ENCODE measurements around the gene TAPBPL. TPM values are rescaled to one million over a fixed set of nuclear protein-coding genes. Genes with fewer than 3 reads are reported as not detected.
"Not testable (repeated sequence)": the region's sequence is repeated elsewhere in the genome, so short reads cannot be mapped to it uniquely, and the experiment has no call there.

The TAPBPL gene
- total RNA-seq, 1 donor from 2014 or later = 64.0 TPM

DNA sequence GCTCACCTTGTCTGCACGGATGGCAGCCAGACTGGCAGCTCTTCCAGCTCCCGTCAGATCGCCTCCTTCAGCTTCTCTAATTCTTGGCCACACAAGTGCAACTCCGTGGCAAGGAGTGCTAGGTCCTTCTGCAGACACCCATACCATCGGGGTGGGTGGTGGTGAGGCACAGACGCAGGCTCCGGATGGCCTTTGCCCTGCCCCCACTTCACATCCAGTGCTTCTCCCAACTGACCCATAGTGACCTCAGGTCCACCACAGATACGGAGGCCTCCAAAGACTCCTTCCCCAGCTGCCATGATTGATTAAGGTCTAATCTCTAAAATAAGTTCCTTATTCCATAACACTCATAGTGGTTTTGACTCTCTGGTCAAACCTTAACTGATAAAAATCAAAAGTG, 27.0 kb upstream of the TAPBPL start:
- ATAC-seq (ENCODE audit: low read depth) (no peak), DNase-seq (no peak)
- peaks cover 2% of the 10 kb centered on the region for H3K27me3 Mint-ChIP-seq
- intact Hi-C loops (cut with micrococcal nuclease) = loop anchor here (5.0 to 10.0 kb wide), 3 partner anchors 427 to 1550 kb away; partner anchors contain the start of genes CDCA3, PTPN6 and USP5
- no peaks in the 10 kb centered on the region for H3K9me3 Mint-ChIP-seq
- CTCF ChIA-PET = interaction anchor here (0.6 to 7.6 kb wide), 9 partner anchors 19 to 130 kb away, joined by 3 to 276 read pairs (median 13); partner anchors contain the start of genes CD27, GAPDH and VAMP1
- TF ChIP-seq, protein P1, sequence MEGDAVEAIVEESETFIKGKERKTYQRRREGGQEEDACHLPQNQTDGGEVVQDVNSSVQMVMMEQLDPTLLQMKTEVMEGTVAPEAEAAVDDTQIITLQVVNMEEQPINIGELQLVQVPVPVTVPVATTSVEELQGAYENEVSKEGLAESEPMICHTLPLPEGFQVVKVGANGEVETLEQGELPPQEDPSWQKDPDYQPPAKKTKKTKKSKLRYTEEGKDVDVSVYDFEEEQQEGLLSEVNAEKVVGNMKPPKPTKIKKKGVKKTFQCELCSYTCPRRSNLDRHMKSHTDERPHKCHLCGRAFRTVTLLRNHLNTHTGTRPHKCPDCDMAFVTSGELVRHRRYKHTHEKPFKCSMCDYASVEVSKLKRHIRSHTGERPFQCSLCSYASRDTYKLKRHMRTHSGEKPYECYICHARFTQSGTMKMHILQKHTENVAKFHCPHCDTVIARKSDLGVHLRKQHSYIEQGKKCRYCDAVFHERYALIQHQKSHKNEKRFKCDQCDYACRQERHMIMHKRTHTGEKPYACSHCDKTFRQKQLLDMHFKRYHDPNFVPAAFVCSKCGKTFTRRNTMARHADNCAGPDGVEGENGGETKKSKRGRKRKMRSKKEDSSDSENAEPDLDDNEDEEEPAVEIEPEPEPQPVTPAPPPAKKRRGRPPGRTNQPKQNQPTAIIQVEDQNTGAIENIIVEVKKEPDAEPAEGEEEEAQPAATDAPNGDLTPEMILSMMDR (IDR thresholded peaks at IDR 0.05) = no peak
- POLR2A ChIA-PET = interaction anchor here (0.6 to 8.6 kb wide), 7 partner anchors 20 to 114 kb away, joined by 4 to 200 read pairs (median 88); partner anchors contain the start of genes CD27, GAPDH, TAPBPL and VAMP1
- H3K27ac Mint-ChIP-seq = peak overlapping the region; percentile 72
- H3K36me3 Mint-ChIP-seq (ENCODE audit: low read depth) = no peaks in the 10 kb centered on the region
- H3K4me1 Mint-ChIP-seq = peaks cover 47% of the 10 kb centered on the region
- H3K4me3 Mint-ChIP-seq = no peak overlapping the region

DNA sequence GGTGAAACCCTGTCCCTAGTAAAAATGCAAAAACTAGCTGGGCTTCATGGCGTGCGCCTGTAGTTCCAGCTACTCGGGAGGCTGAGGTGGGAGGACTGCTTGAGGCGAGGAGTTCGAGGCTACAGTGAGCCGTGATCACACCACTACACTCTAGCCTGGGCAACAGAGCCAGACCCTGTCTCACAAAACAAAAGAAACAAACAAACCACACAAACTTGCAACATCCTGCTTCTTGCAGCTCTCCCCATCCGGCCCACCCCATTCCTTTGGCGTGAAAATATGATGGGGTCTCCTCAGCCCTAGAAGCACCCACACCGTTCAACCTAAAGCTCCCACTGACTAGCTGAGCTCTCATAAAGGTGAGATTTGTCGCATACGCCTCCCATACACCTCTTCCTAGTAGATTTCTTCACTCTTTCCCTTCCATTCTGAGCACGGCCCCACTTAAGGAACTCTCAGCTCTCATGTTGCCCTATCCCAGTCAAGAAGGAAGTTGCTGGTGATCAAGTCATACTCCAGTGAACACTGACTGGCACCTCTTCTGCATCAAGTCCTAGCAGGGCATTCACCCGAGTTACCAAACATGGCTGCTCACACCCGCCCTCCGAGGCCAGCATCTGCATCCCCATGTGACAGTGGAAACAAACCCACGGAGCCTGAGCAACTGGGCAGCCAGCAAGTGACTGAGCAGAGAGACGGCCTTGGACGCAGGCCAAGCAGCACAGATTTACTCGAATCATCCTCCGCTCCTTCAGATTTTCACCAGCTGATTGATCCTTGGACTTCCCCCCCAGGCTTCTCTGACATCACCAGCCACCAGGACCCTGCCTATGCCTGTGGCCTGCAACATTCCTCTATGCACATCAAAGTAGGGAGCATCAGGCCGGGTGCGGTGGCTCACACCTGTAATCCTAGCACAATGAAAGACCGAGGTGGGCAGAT, 26.0 kb upstream of the TAPBPL start:
- H3K27me3 Mint-ChIP-seq = peaks cover 1% of the 10 kb centered on the region
- ATAC-seq (ENCODE audit: low read depth) (peak; percentile 56), DNase-seq (peak; percentile 60)
- intact Hi-C loops (cut with micrococcal nuclease) = loop anchor here (1.0 to 10.0 kb wide), 5 partner anchors 36 to 1549 kb away; partner anchors contain the start of genes CDCA3, PTPN6 and USP5
- H3K4me1 Mint-ChIP-seq = peaks cover 57% of the 10 kb centered on the region
- no peaks in the 10 kb centered on the region for H3K9me3 Mint-ChIP-seq
- peak overlapping the region; percentile 99 for H3K27ac Mint-ChIP-seq
- H3K36me3 Mint-ChIP-seq (ENCODE audit: low read depth) = no peaks in the 10 kb centered on the region
- CTCF ChIA-PET = interaction anchor here (1.1 to 7.6 kb wide), 7 partner anchors 18 to 129 kb away, joined by 3 to 276 read pairs (median 13); partner anchors contain the start of genes CD27 and VAMP1
- POLR2A ChIA-PET = interaction anchor here (0.5 to 8.6 kb wide), 16 partner anchors 9 to 690 kb away, joined by 3 to 200 read pairs (median 6); partner anchors contain the start of genes CD27, GAPDH, MRPL51 and NOP2
- TF ChIP-seq, protein P1 (IDR thresholded peaks at IDR 0.05) = no peak
- peak overlapping the region; percentile 76 for H3K4me3 Mint-ChIP-seq

GRCh38 chr12:6426882-6427671, 24.8 kb upstream of the TAPBPL start:
- CTCF ChIA-PET = interaction anchor here (1.3 to 7.6 kb wide), 5 partner anchors 17 to 112 kb away, joined by 5 to 276 read pairs (median 41); partner anchors contain the start of genes CD27 and VAMP1
- Mint-ChIP-seq H3K27me3 (no peaks in the 10 kb centered on the region), H3K27ac (peak overlapping the region; percentile 99), H3K9me3 (no peaks in the 10 kb centered on the region), H3K4me3 (peak overlapping the region; percentile 76), H3K36me3 (ENCODE audit: low read depth) (no peaks in the 10 kb centered on the region), H3K4me1 (peaks cover 65% of the 10 kb centered on the region)
- DNase-seq (peak; percentile 71), ATAC-seq (ENCODE audit: low read depth) (peak; percentile 68)
- POLR2A ChIA-PET = interaction anchor here (0.9 to 8.6 kb wide), 12 partner anchors 8 to 141 kb away, joined by 3 to 200 read pairs (median 32); partner anchors contain the start of genes CD27, GAPDH, MRPL51 and NOP2
- TF ChIP-seq, protein P1 (IDR thresholded peaks at IDR 0.05) = no peak
- intact Hi-C loops (cut with micrococcal nuclease) = loop anchor here (1.0 to 10.0 kb wide), 9 partner anchors 16 to 1548 kb away; partner anchors contain the start of genes CDCA3, PTPN6, TAPBPL and USP5

DNA sequence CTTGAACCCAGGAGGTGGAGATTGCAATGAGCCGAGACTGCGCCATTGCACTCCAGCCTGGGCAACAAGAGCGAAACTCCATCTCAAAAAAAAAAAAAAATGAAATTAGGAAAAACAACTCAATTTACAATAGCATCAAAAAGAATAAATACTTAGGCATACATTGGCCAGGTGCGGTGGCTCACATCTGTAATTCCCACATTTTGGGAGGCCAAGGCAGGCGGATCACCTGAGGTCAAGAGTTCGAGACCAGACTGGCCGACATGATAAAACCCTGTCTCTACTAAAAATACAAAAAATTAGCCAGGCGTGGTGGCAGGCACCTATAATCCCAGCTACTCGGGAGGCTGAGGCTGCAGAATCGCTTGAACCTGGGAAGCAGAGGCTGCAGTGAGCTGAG, 24.0 kb upstream of the TAPBPL start:
- POLR2A ChIA-PET = interaction anchor here (0.7 to 8.6 kb wide), 12 partner anchors 7 to 464 kb away, joined by 4 to 200 read pairs (median 14); partner anchors contain the start of genes CD27, GAPDH, MRPL51 and TAPBPL
- Mint-ChIP-seq H3K4me1 (peaks cover 68% of the 10 kb centered on the region), H3K4me3 (peak overlapping the region; percentile 76), H3K27ac (peak overlapping the region; percentile 99)
- ATAC-seq (ENCODE audit: low read depth); DNase-seq; H3K27me3 Mint-ChIP-seq; H3K36me3 Mint-ChIP-seq (ENCODE audit: low read depth); H3K9me3 Mint-ChIP-seq: not testable (repeated sequence)
- CTCF ChIA-PET = interaction anchor here (1.0 to 7.6 kb wide), 3 partner anchors 35 to 112 kb away, joined by 3 to 276 read pairs (median 111); partner anchors contain the start of gene VAMP1
- intact Hi-C loops (cut with micrococcal nuclease) = loop anchor here (1.0 to 10.0 kb wide), 8 partner anchors 16 to 1547 kb away; partner anchors contain the start of genes CDCA3, PTPN6, TAPBPL and USP5

Measured in activated B cell treated with CpG ODN at 0.5 μM for 24 hours (primary cell).